ENCODE results near the gene DCST1. TPM values are rescaled to one million over a fixed set of nuclear protein-coding genes. Genes with fewer than 3 reads are reported as not detected.

The DCST1 gene
- total and polyA plus RNA-seq, 4 donors = not detected

GRCh38 chr1:155075535-155075934, 41.9 kb downstream of the DCST1 start:
- no peak overlapping the region for H3K27ac ChIP-seq (ENCODE audit: low read depth in 1 of 2, low read length in 2 of 2)
- no peaks in the 10 kb centered on the region for H3K27me3 ChIP-seq (ENCODE audit: control insufficient read depth in 4 of 4, insufficient read depth in 4 of 4, low read length in 3 of 4)
- no peaks in the 10 kb centered on the region for H3K9me3 ChIP-seq (ENCODE audit: control insufficient read depth in 4 of 4, low read length in 3 of 4)
- H3K4me1 ChIP-seq (ENCODE audit: control insufficient read depth in 4 of 4, insufficient read depth in 4 of 4, low read length in 3 of 4) = peaks cover 12 to 28% (median 20%) of the 10 kb centered on the region in 4 donors
- WGBS = 76% methylated on average over 5 of the region's 5 CpGs
- no peak overlapping the region for H3K4me3 ChIP-seq (ENCODE audit: low read depth in 1 of 3, low read length in 3 of 3)
- DNase-seq (ENCODE audit: low spot score) = no peak
- no peak overlapping the region for H3K9ac ChIP-seq (ENCODE audit: low read depth in 1 of 2, low read length in 2 of 2)
- TF ChIP-seq RXRA (IDR thresholded peaks at IDR 0.05) = no peak
- no peaks in the 10 kb centered on the region for H3K36me3 ChIP-seq (ENCODE audit: control insufficient read depth in 4 of 4, insufficient read depth in 3 of 4, low read depth in 1 of 4, low read length in 3 of 4)

GRCh38 chr1:155076371-155076770, 42.7 kb downstream of the DCST1 start:
- Histone ChIP-seq H3K27ac (ENCODE audit: low read depth in 1 of 2, low read length in 2 of 2) (no peak overlapping the region), H3K27me3 (ENCODE audit: control insufficient read depth in 4 of 4, insufficient read depth in 4 of 4, low read length in 3 of 4) (peaks cover 0 to 4% (median 2%) of the 10 kb centered on the region in 4 donors), H3K4me3 (ENCODE audit: low read depth in 1 of 3, low read length in 3 of 3) (no peak overlapping the region), H3K36me3 (ENCODE audit: control insufficient read depth in 4 of 4, insufficient read depth in 3 of 4, low read depth in 1 of 4, low read length in 3 of 4) (no peaks in the 10 kb centered on the region), H3K4me1 (ENCODE audit: control insufficient read depth in 4 of 4, insufficient read depth in 4 of 4, low read length in 3 of 4) (peaks cover 15 to 26% (median 21%) of the 10 kb centered on the region in 4 donors), H3K9ac (ENCODE audit: low read depth in 1 of 2, low read length in 2 of 2) (no peak overlapping the region), H3K9me3 (ENCODE audit: control insufficient read depth in 4 of 4, low read length in 3 of 4) (no peaks in the 10 kb centered on the region)
- 85% methylated on average over 1 of the region's 1 CpG for WGBS
- no peak for DNase-seq (ENCODE audit: low spot score)
- TF ChIP-seq REST (IDR thresholded peaks at IDR 0.05) (no peak), MAX (IDR thresholded peaks at IDR 0.05) (no peak), ZBTB33 (IDR thresholded peaks at IDR 0.05) (no peak), RAD21 (IDR thresholded peaks at IDR 0.05) (no peak), ATF3 (IDR thresholded peaks at IDR 0.05) (no peak), FOXA1 (IDR thresholded peaks at IDR 0.05) (no peak), RXRA (IDR thresholded peaks at IDR 0.05) (no peak), FOXA2 (IDR thresholded peaks at IDR 0.05) (no peak), EGR1 (IDR thresholded peaks at IDR 0.05; ENCODE audit: low read depth in 2 of 2) (no peak), NR2F2 (IDR thresholded peaks at IDR 0.05) (no peak), GABPA (IDR thresholded peaks at IDR 0.05 in 1 of 2, conservative IDR thresholded peaks at IDR 0.05 in 1 of 2) (no peak), HNF4A (conservative IDR thresholded peaks at IDR 0.05) (no peak), TAF1 (conservative IDR thresholded peaks at IDR 0.05) (no peak), HNF4G (IDR thresholded peaks at IDR 0.05) (no peak), YY1 (IDR thresholded peaks at IDR 0.05) (no peak), CTCF (IDR thresholded peaks at IDR 0.05; ENCODE audit: low read depth, low read length, missing input control) (no peak)

All from liver (tissue), 9 donors.